Measurements from ENCODE around the gene ARHGEF11.

Gene ARHGEF11

DNA sequence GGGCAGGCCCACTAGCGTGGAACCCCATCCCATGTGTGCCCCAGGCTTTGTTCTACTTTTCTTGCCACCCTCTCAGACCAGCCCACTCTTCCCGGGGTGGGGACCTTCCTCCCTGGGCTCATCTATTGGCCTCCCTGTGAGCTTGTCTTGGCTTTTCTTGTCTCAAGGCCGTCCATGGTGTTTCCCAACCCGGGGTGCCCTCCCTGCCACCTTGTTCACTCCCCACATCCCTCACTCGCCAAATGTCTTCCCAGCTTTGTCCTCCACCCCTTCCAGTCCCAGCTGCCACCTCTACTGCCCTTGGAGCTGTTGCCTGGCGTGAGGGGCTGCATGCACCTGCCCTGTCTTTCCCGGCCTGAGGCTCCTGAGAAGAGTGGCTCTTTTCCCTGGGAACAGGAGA is 106.7 kb downstream of the ARHGEF11 start:
- Histone ChIP-seq H3K27ac (no peak overlapping the region), H3K27me3 (replicated peaks) (no peaks in the 10 kb centered on the region), H3K36me3 (replicated peaks) (peaks cover 47% of the 10 kb centered on the region), H3K4me3 (ENCODE audit: low read depth, low read length) (no peak overlapping the region)
- TF ChIP-seq, protein P1, sequence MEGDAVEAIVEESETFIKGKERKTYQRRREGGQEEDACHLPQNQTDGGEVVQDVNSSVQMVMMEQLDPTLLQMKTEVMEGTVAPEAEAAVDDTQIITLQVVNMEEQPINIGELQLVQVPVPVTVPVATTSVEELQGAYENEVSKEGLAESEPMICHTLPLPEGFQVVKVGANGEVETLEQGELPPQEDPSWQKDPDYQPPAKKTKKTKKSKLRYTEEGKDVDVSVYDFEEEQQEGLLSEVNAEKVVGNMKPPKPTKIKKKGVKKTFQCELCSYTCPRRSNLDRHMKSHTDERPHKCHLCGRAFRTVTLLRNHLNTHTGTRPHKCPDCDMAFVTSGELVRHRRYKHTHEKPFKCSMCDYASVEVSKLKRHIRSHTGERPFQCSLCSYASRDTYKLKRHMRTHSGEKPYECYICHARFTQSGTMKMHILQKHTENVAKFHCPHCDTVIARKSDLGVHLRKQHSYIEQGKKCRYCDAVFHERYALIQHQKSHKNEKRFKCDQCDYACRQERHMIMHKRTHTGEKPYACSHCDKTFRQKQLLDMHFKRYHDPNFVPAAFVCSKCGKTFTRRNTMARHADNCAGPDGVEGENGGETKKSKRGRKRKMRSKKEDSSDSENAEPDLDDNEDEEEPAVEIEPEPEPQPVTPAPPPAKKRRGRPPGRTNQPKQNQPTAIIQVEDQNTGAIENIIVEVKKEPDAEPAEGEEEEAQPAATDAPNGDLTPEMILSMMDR (IDR thresholded peaks at IDR 0.05; ENCODE audit: low read depth, low read length, missing control alignments) = no peak
- in situ Hi-C loops (cut with HindIII; ENCODE audit: low pct_ligation_motif_present, low sequenced_read_pairs) = no loop called here
- DNase-seq = no peak

DNA sequence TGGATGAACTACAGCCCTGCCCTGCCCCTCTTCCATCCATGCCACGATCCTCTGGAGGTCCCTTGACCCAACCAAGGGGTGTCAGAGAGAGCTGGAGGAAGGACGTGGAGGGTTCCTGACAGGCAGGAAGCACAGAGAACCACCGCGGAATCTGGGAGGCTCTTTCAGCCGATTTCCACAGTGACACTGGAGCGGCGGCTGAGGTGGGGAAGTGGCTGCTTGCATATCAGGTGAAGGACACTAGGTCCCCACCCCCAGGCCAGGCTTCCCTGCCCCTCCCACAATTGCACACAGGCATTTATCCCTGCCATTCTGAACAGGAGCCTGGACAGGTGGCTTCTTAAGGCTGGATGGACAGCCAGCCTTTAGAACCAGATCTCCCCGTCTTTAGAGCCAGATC is 107.7 kb downstream of the ARHGEF11 start:
- in situ Hi-C loops (cut with HindIII; ENCODE audit: low pct_ligation_motif_present, low sequenced_read_pairs) = no loop called here
- TF ChIP-seq, protein P1 (IDR thresholded peaks at IDR 0.05; ENCODE audit: low read depth, low read length, missing control alignments) = no peak
- DNase-seq = no peak
- H3K36me3 ChIP-seq (replicated peaks) = peaks cover 39% of the 10 kb centered on the region
- H3K27me3 ChIP-seq (replicated peaks) = no peaks in the 10 kb centered on the region
- H3K4me3 ChIP-seq (ENCODE audit: low read depth, low read length) = no peak overlapping the region
- no peak overlapping the region for H3K27ac ChIP-seq

DNA sequence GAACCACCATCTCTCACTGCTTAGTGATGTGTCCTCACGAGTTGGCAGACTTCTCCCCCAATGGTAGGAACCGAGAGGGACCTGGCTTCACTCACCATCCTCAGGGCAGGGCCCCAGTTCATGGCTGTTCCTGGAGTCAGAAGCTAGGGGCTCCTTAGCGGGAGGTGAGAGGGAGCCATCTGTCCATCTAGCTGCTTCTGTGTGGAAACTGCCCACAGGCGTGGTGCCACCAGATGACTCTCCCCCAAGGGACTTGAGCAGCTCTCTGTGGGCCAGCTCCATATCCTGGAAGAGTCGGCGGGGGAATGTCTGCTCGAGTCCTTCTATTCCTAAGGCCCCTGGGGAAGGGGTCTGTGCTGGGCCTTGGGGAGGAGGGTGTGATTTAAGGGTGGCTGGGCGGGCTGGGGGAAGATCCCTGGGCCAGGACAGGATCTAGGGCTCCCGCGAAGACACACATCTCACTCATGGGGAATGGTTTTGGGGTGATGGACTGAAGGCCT is 108.8 kb downstream of the ARHGEF11 start:
- peaks cover 32% of the 10 kb centered on the region for H3K36me3 ChIP-seq (replicated peaks)
- no peak overlapping the region for H3K27ac ChIP-seq
- no peaks in the 10 kb centered on the region for H3K27me3 ChIP-seq (replicated peaks)
- in situ Hi-C loops (cut with HindIII; ENCODE audit: low pct_ligation_motif_present, low sequenced_read_pairs) = no loop called here
- no peak overlapping the region for H3K4me3 ChIP-seq (ENCODE audit: low read depth, low read length)
- DNase-seq = no peak
- TF ChIP-seq, protein P1 (IDR thresholded peaks at IDR 0.05; ENCODE audit: low read depth, low read length, missing control alignments) = no peak

DNA sequence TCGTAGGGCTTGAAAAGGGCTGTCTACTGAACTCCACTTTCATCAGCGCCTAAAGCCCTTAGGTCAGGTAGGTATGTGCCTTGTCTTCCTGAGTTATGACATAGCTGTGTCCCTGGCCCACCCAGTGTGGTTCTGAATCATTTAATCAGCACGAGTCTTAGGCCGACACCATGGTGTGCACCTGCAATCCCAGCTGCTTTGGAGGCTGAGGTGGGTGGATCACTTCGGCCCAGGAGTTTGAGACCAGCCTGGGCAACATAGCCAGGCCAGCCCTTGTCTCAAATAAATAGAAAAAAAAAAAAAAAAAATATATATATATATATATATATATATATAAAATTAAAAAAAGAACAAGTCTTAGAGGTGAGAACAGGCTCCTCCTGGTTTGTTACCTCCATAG is 109.4 kb downstream of the ARHGEF11 start:
- Histone ChIP-seq H3K4me3 (ENCODE audit: low read depth, low read length) (no peak overlapping the region), H3K27me3 (replicated peaks) (no peaks in the 10 kb centered on the region), H3K36me3 (replicated peaks) (peaks cover 29% of the 10 kb centered on the region), H3K27ac (no peak overlapping the region)
- in situ Hi-C loops (cut with HindIII; ENCODE audit: low pct_ligation_motif_present, low sequenced_read_pairs) = no loop called here
- DNase-seq = no peak
- TF ChIP-seq, protein P1 (IDR thresholded peaks at IDR 0.05; ENCODE audit: low read depth, low read length, missing control alignments) = no peak

DNA sequence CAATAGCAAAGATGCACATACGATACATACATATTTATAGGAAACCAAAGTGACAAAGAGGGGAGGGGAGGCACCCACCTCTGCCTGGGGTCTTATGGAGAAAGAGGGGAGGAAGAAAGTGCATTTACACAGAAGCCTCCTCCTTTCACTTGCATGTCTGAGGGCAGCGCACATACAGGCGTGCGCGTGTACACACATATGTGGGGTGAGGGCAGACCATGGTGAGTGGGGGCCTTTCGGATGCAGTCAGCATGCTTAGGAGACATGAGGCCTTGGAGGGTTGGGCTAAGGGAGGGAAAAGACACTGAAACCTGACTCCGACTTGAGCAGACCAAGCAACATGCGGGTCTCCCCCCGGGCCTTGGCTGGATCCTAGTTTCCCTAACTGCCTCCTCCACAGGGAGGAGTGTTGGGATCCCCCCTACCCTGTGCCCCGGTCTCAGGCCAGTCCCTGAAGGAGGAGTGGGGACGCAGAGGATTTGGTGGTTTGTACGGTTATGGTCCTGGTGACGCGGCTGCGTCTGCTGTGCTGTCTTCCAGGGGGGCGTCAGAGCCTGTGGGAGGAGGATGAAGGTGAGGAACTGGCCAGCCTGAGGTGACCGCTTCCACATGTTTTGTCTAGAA is 109.9 kb downstream of the ARHGEF11 start:
- Histone ChIP-seq H3K27ac (no peak overlapping the region), H3K36me3 (replicated peaks) (peaks cover 25% of the 10 kb centered on the region), H3K27me3 (replicated peaks) (no peaks in the 10 kb centered on the region), H3K4me3 (ENCODE audit: low read depth, low read length) (no peak overlapping the region)
- TF ChIP-seq, protein P1 (IDR thresholded peaks at IDR 0.05; ENCODE audit: low read depth, low read length, missing control alignments) = no peak
- in situ Hi-C loops (cut with HindIII; ENCODE audit: low pct_ligation_motif_present, low sequenced_read_pairs) = no loop called here
- DNase-seq = no peak

DNA sequence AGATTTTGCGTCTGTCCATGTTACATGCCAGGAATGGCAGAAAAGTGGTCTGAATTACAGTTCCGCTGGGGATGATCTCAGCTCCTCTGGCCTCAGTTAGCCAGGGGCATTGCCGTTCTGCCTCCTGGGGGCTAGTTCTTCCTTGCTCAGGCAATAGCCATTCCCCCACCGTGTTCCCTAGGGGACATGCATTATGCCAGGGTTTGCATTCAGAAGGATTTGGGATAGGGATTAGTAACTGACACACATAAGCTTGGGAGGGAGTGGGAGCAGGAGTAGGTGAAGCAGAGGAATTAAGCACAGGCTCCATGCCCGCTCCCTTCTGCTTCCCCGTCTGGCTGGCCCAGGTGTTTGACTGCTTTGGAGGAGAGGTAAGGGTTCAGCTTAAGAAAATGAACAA is 112.4 kb downstream of the ARHGEF11 start:
- no peak for DNase-seq
- TF ChIP-seq, protein P1 (IDR thresholded peaks at IDR 0.05; ENCODE audit: low read depth, low read length, missing control alignments) = no peak
- in situ Hi-C loops (cut with HindIII; ENCODE audit: low pct_ligation_motif_present, low sequenced_read_pairs) = no loop called here
- H3K27ac ChIP-seq = no peak overlapping the region
- no peak overlapping the region for H3K4me3 ChIP-seq (ENCODE audit: low read depth, low read length)
- H3K27me3 ChIP-seq (replicated peaks) = peaks cover 3% of the 10 kb centered on the region
- H3K36me3 ChIP-seq (replicated peaks) = peaks cover 12% of the 10 kb centered on the region

Data from brain microvascular endothelial cell (primary cell).